ENCODE measurements around the gene UCN2. TPM values are rescaled to one million over a fixed set of nuclear protein-coding genes. Genes with fewer than 3 reads are reported as not detected.
A peak's percentile ranks its signal among the peaks of the same experiment; 100 is the strongest.

The UCN2 gene
- total and polyA plus RNA-seq, 2 of the 8 experiments (the other 6 are each of a cell fraction or from before 2014, with no cell fraction given): 0.14 TPM; not detected in 1

DNA sequence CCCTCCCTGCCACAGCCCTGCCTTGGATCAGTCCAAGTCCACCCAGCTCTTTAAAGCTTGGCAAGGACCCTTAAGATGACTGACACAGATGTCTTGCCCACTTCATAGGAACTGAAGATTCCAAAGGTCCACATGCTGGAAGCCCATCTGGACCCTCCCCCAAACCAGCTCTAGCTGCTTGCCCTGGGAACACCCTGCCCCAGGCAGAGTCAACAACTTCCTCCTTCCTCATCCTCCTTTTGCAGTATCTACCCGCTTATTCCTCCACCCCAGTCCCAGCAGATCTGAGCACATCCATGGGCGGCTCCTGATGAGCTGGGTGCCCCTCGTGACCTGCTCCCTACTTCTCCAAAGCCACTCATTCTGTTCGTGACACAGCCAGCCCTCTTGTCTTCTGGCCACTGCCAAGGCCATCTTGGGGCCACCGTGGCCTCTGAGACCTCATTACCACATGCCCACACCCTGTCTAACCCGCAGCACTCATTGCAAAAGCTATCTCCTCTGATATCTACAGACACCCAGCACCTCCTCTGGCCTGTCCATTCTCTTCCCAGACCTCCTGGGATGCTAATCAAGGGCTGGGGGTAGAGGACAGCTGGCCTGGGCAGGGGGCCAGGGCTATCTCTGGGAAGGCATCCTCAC is 5.0 kb downstream of the UCN2 start:
- H3K27ac ChIP-seq (ENCODE audit: low read depth, low read length): no peak overlapping the region
- CTCF ChIA-PET (ENCODE audit: partially characterized antibody): interaction anchor here (0.6 to 6.7 kb wide), 31 partner anchors 9 to 147 kb away, joined by 3 to 52 read pairs (median 5); partner anchors contain the start of gene SLC26A6

More for the DNA sequence above, 5.0 kb downstream of the UCN2 start:
- Histone ChIP-seq H3K36me3 (ENCODE audit: control insufficient read depth in 2 of 4, insufficient read depth in 4 of 4, low read length in 3 of 4) (no peaks in the 10 kb centered on the region), H3K4me1 (replicated peaks in 1 of 4; ENCODE audit: control insufficient read depth in 3 of 4, insufficient read depth in 4 of 4, low read length in 3 of 4) (peaks cover 4 to 41% (median 24%) of the 10 kb centered on the region in 4 experiments), H4K8ac (ENCODE audit: extremely low read depth, insufficient read depth, low read length) (peak overlapping the region; percentile 4), H3K23me2 (ENCODE audit: low read depth, low read length) (peaks cover 2% of the 10 kb centered on the region; the same call in 1 of the 2 replicates), H2BK20ac (ENCODE audit: low read length) (peak overlapping the region; percentile 86; the same call in 1 of the 2 replicates), H3K4me2 (ENCODE audit: insufficient read depth in 1 of 2, low read depth in 2 of 2, low read length in 2 of 2) (no peak overlapping the region), H3K14ac (ENCODE audit: insufficient read length) (no peak overlapping the region), H3K18ac (ENCODE audit: extremely low read depth, low read length) (no peak overlapping the region), H3K27me3 (replicated peaks in 1 of 4; ENCODE audit: control insufficient read depth in 3 of 4, extremely low read depth in 1 of 4, insufficient read depth in 3 of 4, low read length in 3 of 4) (no peaks in the 10 kb centered on the region), H3K4ac (replicated peaks; ENCODE audit: insufficient read length, low read depth, low read length) (no peak overlapping the region), H2BK120ac (replicated peaks; ENCODE audit: low read depth, low read length) (no peak overlapping the region), H2BK5ac (ENCODE audit: low read depth, low read length) (peak overlapping the region; percentile 31; the same call in 1 of the 2 replicates), H2BK15ac (ENCODE audit: low read length) (peak overlapping the region; percentile 88; the same call in 1 of the 2 replicates), H3K56ac (replicated peaks; ENCODE audit: insufficient read length, low read depth, low read length) (no peak overlapping the region), H3K4me3 (ENCODE audit: extremely low read depth in 1 of 4, insufficient read depth in 2 of 4, low read depth in 3 of 4, low read length in 4 of 4) (no peak overlapping the region), H4K91ac (replicated peaks; ENCODE audit: insufficient read length, low read length) (peak overlapping the region; percentile 38), H2AFZ (ENCODE audit: low read length) (no peak overlapping the region), H3K79me1 (ENCODE audit: low read depth, low read length) (peaks cover 10% of the 10 kb centered on the region), H3K79me2 (ENCODE audit: control insufficient read depth in 1 of 2, insufficient read depth in 2 of 2, low read length in 2 of 2) (peaks cover 0 to 20% of the 10 kb centered on the region in 2 experiments; a peak in 1 of 4 replicates), H3K9me3 (ENCODE audit: insufficient read depth in 2 of 2, low read depth in 1 of 2, low read length in 1 of 2) (no peaks in the 10 kb centered on the region), H2BK12ac (ENCODE audit: low read depth, low read length) (peak overlapping the region; percentile 99; the same call in 1 of the 2 replicates), H3K9ac (replicated peaks in 1 of 4; ENCODE audit: extremely low read depth in 1 of 4, low read depth in 3 of 4, low read length in 3 of 4) (no peak overlapping the region), H4K20me1 (replicated peaks in 1 of 2; ENCODE audit: control insufficient read depth in 1 of 2, insufficient read depth in 2 of 2, low read length in 2 of 2) (peaks cover 0 to 3% of the 10 kb centered on the region in 2 experiments), H3K23ac (ENCODE audit: insufficient read length) (no peak overlapping the region), H4K5ac (ENCODE audit: insufficient read length, low read depth, low read length) (no peak overlapping the region), H2AK5ac (ENCODE audit: low read depth, low read length) (no peak overlapping the region)
- DNase-seq (ENCODE audit: low read depth in 1 of 2, low spot score in 2 of 2) (no peak), FAIRE-seq (no peak)
- TF ChIP-seq SP4 (IDR thresholded peaks at IDR 0.05; ENCODE audit: low read length) (no peak), E2F6 (IDR thresholded peaks at IDR 0.05) (0 out of 2 replicates have a peak, but pooled peaks have one; percentile 14), CEBPB (IDR thresholded peaks at IDR 0.05; ENCODE audit: low read depth, low read length) (no peak), POU5F1 (IDR thresholded peaks at IDR 0.05; ENCODE audit: low read depth, low read length) (no peak)
- POLR2A ChIA-PET (ENCODE audit: partially characterized antibody): interaction anchor here (0.6 to 4.5 kb wide), 19 partner anchors 9 to 535 kb away, joined by 3 to 17 read pairs (median 4); partner anchors contain the start of genes ATRIP, CCDC51, CELSR3 and QRICH1
- 79% methylated on average over 6 of the region's 6 CpGs; no CpG with 5 or more reads in 1 of the 2 experiments for whole genome bisulfite sequencing, 2 experiments (ENCODE audit: extremely low coverage in 1 of 2, insufficient coverage in 1 of 2, insufficient read length in 1 of 2, insufficient replicate concordance in 2 of 2, low coverage in 1 of 2, low lambda C conversion rate in 2 of 2, missing lambda C conversion rate in 1 of 2)

Measured in H1 (cell line).